Measurements from ENCODE around the gene SPSB4. TPM values are rescaled to one million over a fixed set of nuclear protein-coding genes. Genes with fewer than 3 reads are reported as not detected.

SPSB4 gene
- total and polyA plus RNA-seq, 9 of the 15 experiments (the other 6 are each of a cell fraction or from before 2014, with no cell fraction given), result not detected

- BruUV-seq (replicated peaks), result no TSS peak
- no peak for DNase-seq (ENCODE audit: extremely low read depth in 1 of 4, low spot score in 3 of 4)
These were observed 99.8 kb downstream of the SPSB4 start for GRCh38 chr3:141150931-141151330.

More at GRCh38 chr3:141150931-141151330, 99.8 kb downstream of the SPSB4 start:
- no peak overlapping the region for H3K9ac ChIP-seq (ENCODE audit: insufficient read depth in 1 of 2, low read depth in 2 of 2, low read length in 2 of 2)
- no peaks in the 10 kb centered on the region for H3K36me3 ChIP-seq (ENCODE audit: control insufficient read depth, insufficient read depth, low read length)
- TF ChIP-seq C11orf30 (IDR thresholded peaks at IDR 0.05; ENCODE audit: low read depth) (no peak), POLR2H (tag; IDR thresholded peaks at IDR 0.05; ENCODE audit: low read depth) (no peak), MBD2 (IDR thresholded peaks at IDR 0.05; ENCODE audit: borderline replicate concordance, low read depth) (no peak), ZFP36 (IDR thresholded peaks at IDR 0.05; ENCODE audit: low read depth, low read length, partially characterized antibody) (no peak), ZNF592 (IDR thresholded peaks at IDR 0.05) (no peak), KLF6 (CRISPR knock-in tag; IDR thresholded peaks at IDR 0.05; ENCODE audit: borderline replicate concordance) (no peak), ZMIZ1 (IDR thresholded peaks at IDR 0.05; ENCODE audit: low read depth in 2 of 2, low read length in 2 of 2) (no peak), RBM25 (IDR thresholded peaks at IDR 0.05; ENCODE audit: low read depth, low read length, severe bottlenecking) (no peak)
- peaks cover 15 to 46% of the 10 kb centered on the region in 2 experiments; a peak in 3 of 5 replicates for H3K27me3 ChIP-seq (ENCODE audit: control insufficient read depth in 2 of 2, insufficient read depth in 2 of 2, low read length in 2 of 2)
- no peak overlapping the region for H3K4me3 ChIP-seq
- no peaks in the 10 kb centered on the region for H3K9me3 ChIP-seq (replicated peaks; ENCODE audit: control insufficient read depth, insufficient read depth, low read depth, low read length)
- H2AFZ ChIP-seq (ENCODE audit: low read depth, low read length), result no peak overlapping the region
- intact Hi-C loops (cut with micrococcal nuclease), result no loop called here
- ChIA-PET CTCF (ENCODE audit: low intra/inter-chr PET ratio) (no interaction called here), POLR2A (no interaction called here)
- in situ Hi-C loops (cut with MboI), result no loop called here
- WGBS (ENCODE audit: insufficient coverage, low coverage, missing lambda C conversion rate), result 0% methylated on average over 2 of the region's 2 CpGs
- H3K27ac ChIP-seq (ENCODE audit: extremely low read depth, low read depth, low read length), result no peak overlapping the region
- no peak for FAIRE-seq
- no peak for ATAC-seq
- no peaks in the 10 kb centered on the region for H3K4me1 ChIP-seq (replicated peaks in 1 of 2; ENCODE audit: control insufficient read depth in 2 of 2, insufficient read depth in 2 of 2, low read length in 2 of 2)
- H3K9me1 ChIP-seq (ENCODE audit: control insufficient read depth, insufficient read depth, low read length), result no peaks in the 10 kb centered on the region
- no peaks in the 10 kb centered on the region for H3K79me2 ChIP-seq (ENCODE audit: control insufficient read depth, insufficient read depth, low read length)
- H4K20me1 ChIP-seq (replicated peaks; ENCODE audit: control insufficient read depth, insufficient read depth, low read length), result no peaks in the 10 kb centered on the region
- H3K4me2 ChIP-seq (ENCODE audit: insufficient read depth, low read length), result no peak overlapping the region
